ENCODE data around the gene PITX1.
"Not testable (repeated sequence)": the region's sequence is repeated elsewhere in the genome, so short reads cannot be mapped to it uniquely, and the experiment has no call there.

Gene PITX1

GRCh38 chr5:135008981-135009735 lies 24.9 kb downstream of the PITX1 start:
- DNase-seq: no peak

DNA sequence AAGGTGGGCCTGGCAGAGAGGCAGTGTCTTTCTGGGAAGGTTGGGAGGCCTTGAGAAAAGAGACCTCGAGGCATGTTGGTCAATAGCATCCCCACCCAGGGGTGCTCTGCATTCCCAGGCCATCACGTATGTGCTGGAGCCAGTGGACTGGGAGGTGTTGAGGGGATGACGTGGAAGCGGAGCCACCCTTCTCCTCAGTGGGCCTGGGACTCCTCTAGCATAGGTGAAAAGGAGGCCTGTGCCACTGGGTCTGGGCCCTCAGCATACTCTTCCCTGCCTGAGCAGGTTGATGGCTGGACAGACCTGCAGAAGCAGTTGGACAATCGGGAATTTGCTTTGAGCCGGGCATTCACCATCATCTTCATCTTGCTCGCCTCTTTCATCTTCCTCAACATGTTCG lies 25.5 kb downstream of the PITX1 start:
- DNase-seq: no peak

DNA sequence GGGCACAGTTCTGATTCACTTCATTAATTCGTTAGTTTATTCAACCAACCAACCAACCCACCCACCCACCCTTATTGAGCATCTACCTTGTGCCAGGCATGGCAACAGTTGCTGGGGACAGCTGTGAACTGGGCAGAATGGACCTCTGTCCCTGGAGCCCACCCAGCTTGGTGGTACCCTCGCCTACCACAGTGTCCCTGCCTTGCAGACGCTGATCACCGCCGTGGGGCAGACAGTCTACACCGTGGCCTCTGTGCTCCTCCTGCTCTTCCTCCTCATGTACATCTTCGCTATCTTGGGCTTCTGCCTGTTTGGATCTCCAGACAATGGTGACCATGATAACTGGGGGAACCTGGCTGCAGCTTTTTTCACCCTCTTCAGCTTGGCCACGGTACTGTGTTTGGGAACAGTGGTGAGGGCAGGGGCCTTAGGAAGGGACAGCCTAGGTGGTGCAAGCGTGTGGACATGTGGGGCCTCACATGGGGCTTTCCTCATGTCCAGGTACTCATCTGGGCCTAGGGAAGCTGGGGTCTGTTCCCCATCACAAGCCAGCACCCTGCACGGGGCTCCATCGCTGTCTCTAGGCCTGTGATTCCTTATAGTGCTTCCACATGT lies 26.2 kb downstream of the PITX1 start:
- DNase-seq: no peak

GRCh38 chr5:135007305-135007704 lies 26.7 kb downstream of the PITX1 start:
- DNase-seq: no peak

DNA sequence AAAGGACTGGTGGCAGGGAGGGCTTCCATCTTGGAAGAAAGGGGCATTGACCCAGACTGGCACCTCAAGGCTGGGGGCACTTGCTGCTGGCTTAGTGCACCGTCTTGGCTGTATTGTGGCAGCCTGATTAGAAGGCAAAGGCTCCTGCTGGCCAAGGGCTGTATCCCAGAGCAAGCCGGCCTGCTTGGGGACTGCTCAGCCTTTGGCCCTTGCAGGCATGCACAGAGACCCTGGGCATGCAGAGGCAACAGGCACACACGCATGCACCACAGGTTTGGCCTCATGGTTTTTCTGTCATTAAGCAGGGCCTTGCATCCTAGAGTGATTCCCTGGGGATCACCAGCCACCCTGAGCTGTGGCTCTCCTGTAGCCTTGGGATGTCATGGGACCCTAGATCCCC lies 29.0 kb downstream of the PITX1 start:
- DNase-seq: no peak

- no peak for DNase-seq
These were observed 29.7 kb downstream of the PITX1 start for GRCh38 chr5:135004376-135004775.

DNA sequence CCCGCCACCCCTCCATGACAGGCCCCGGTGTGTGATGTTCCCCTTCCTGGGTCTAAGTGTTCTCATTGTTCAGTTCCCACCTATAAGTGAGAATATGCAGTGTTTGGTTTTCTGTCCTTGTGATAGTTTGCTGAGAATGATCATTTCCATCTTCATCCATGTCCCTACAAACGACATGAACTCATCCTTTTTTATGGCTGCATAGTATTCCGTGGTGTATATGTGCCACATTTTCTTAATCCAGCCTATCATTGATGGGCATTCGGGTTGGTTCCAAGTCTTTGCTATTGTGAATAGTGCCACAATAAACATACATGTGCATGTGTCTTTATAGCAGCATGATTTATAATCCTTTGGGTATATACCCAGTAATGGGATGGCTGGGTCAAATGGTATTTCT lies 36.0 kb downstream of the PITX1 start:
- not testable (repeated sequence) for DNase-seq

- DNase-seq: no peak
These were observed 37.0 kb downstream of the PITX1 start for GRCh38 chr5:134997015-134997414.

DNA sequence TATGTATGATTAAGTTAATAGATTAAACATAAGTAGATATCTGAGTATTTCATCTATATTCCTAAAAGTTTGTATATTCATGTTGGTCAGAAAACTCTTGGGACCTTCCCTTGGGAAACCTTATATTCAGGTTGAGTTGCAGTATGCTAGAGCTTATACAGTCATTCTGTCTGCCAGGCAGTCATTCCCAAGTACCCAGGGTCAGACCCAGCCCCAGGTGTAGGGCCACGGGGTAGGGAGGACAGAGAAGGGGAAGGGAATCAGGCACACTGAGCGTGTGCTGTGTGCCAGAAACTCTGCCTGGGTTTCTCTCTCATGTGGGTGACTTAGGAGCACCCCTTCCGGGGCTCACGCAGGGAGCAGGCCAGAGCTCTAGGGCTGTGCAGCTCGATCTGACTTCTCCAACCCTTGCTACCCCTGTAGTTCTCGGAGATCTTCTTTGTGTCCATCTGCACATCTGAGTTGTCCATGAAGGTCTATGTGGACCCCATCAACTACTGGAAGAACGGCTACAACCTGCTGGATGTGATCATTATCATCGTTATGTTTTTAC lies 38.1 kb downstream of the PITX1 start:
- no peak for DNase-seq

DNA sequence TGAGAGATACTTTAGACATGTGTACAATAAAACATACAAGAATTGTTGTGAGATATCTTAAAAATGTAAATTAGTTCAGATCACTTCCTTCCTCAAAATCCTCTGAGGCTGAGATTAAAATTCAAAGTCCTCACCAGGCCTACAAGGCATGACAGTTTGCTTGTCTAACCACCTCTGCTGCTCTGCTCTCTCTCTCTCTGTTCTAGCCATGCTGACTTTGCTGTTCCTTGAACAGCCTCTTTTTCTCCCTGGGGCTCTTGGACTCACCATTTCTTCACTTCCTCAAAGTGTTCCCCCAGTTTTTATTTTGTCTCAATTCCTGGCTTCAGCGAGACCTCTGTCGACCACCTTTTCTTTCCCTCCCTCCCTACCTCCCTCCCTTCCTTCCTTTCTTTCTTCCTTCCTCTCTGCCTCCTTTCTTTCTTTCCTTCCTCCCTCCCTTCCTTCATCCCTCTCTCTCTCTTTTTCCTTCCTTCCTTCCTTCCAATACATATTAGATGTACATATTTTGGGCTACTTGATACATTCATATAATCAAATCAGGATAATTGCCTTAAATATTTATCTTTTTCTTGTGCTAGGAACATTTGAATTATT lies 39.4 kb downstream of the PITX1 start:
- DNase-seq: no peak

DNA sequence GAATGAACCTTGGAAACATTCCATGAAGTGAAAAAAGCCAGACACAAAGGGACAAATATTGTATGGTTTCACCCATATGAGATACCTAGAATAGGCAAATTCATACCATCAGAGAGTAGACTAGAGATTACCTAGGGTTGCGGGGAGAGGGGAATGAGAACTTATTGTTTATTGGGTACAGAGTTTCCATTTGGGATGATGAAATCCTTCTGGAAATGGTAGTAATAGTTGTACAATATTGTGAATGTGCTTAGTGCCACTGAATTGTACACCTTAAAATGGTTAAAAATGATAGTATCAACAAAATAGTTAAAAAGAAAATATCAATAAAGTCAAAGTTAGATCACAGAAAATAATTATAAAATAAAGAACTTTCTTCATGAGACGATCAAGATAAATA lies 40.9 kb downstream of the PITX1 start:
- no peak for DNase-seq

DNA sequence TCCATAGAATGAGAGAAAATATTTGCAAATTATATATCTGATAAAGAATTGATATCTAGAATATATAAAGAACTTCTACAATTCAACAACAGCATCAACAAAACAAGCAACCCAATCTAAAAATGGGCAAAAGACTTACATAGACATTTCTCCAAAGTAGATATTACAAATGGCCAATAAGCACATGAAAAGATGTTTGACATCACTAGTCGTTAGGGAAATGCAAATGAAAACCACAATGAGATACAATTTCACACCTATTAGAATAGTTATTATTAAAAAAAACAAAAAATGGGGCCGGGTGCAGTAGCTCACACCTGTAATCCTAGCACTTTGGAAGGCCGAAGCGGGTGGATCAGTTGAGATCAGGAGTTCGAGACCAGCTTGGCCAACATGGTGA lies 41.9 kb downstream of the PITX1 start:
- DNase-seq: no peak

DNA sequence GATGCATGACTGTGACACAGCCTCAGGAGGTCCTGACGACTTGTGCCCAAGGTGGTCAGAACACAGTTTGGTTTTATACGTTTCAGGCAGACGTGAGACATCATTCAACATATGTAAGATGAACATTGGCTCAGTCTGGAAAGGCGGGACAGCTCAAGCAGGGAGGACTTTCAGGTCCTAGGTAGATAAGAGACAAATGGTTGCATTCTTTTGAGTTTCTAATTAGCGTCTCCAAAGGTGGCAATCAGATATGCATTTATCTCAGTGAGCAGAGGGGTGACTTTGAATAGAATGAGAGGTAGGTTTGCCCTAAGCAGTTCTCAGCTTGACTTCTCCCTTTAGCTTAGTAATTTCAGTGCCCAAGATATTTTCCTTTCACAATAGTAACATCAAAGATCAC lies 43.8 kb downstream of the PITX1 start:
- DNase-seq: not testable (repeated sequence)

DNA sequence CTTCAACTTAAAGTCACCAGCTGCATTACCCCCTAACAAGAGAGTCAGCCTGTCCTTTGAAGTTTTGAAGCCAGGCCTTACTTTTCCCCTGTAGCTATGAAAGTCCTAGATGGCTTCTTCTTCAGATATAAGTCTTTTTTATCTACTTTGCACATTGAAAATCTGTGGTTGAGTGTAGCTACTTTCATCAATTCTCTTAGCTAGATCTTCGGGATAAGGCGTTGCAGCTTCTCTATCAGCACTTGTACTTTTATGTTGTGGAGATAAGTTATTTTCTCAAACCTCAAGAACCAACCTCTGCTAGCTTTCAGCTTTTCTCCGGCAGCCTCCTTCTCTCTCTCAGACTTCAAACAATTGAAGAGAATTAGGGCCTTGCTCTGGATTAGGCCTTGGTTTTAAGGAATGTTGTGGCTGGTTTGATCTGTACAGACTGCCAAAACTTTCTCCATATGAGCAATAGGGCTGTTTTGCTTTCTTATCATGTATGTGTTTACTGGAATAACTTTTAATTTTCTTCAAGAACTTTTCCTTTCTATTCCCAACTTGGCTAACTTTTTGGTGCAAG lies 44.7 kb downstream of the PITX1 start:
- no peak for DNase-seq

DNA sequence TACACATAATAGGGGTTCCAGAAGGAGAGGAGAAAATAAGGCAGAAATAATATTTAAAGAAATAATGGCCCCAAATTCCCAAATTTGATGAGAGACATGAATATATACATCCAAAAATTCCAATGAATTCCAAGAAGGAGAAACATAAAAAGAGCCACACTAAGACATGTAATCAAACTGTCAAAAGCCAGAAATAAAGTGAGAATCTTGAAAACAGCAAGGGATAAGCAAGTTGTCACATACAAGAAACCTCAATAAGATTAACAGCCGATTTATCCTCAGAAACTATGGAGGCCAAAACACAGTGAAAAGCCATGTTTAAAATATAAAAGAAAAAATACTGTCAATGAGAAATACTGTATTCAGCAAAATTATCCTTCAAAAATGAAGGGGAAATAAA lies 51.8 kb downstream of the PITX1 start:
- no peak for DNase-seq

DNA sequence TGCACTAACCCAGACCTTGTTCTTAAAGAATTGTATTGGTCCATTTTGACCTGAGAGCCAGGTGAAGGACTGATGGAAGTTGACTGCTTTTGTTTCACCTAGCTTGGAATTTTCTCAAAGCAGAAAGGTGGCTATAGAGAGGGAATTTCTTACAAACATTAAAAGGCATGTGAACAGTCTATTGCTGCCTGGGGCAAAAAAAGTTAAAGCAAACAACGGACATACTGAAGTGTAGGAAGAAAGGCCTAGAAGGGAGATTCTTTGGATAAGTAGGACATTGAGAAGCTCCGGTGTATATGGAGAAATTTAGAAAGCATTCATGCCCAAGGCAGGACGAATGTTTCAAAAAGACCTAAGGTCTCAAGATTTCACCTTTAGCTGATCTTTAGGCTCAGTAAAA lies 54.6 kb downstream of the PITX1 start:
- DNase-seq: no peak

Data from HCEC 1CT (cell line).